Neutrophil (primary cell): ENCODE measurements around the gene UBR7.

Experiments used
- H3K27ac ChIP-seq: fragments of 200-600 bp; sonication (generic); 2 replicates; pipeline ENCODE4 v1.5.1; 2016; ENCODE audit warnings: mild to moderate bottlenecking, moderate library complexity
- H3K27me3 ChIP-seq: fragments of 200-600 bp; sonication (generic); 2 replicates; pipeline ENCODE4 v1.6.0; 2016; ENCODE audit warnings: mild to moderate bottlenecking
- H3K36me3 ChIP-seq: fragments of 200-600 bp; sonication (generic); 2 replicates; pipeline ENCODE4 v1.5.1; 2017
- H3K4me1 ChIP-seq, 2 experiments: fragments of 200-600 bp in 1 of 2; sonication (generic) in 1 of 2; 1 replicate in 1 of 2; 2 replicates in 1 of 2; pipeline versions ENCODE4 v1.5.1 to v1.6.1; 2013 to 2016; ENCODE audit warnings: low read depth in 1 of 2, low read length in 1 of 2, mild to moderate bottlenecking in 1 of 2, moderate library complexity in 1 of 2; ENCODE audit not compliant: control insufficient read depth in 1 of 2, insufficient read depth in 1 of 2
- H3K4me3 ChIP-seq, 2 experiments: fragments of 200-600 bp in 1 of 2; sonication (generic) in 1 of 2; 1 replicate in 1 of 2; 2 replicates in 1 of 2; pipeline ENCODE4 v1.5.1; 2013 to 2016; ENCODE audit warnings: low read depth in 1 of 2, low read length in 1 of 2, mild to moderate bottlenecking in 1 of 2, moderate library complexity in 1 of 2
- H3K9me3 ChIP-seq: fragments of 200-600 bp; sonication (generic); 2 replicates; pipeline ENCODE4 v1.5.1; 2016
- TF ChIP-seq, protein P1 (sequence below): fragments of 200-600 bp; sonication (generic); IDR thresholded peaks from 2 replicates; pipeline ENCODE4 v1.5.1; 2016; ENCODE audit warnings: antibody characterized with exemption

UBR7 gene

DNA sequence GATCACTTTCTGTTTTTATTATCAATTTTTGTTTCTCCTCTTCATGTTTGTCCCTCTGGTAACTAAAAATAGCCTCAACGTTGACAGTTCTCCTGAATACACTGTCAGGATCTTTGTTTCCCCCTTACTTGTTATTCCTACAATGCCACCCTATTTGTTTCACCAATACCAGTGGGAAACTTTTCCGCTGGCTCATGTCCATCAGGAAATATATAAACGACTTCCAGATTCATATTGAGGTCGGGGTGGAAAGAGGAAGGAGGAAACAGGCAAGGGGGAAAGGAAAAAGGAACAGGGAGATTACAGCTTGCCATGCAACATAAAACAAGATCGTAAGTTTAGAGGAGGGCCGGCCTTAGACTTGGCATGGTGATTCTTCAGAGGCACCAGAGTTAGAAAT lies 64.1 kb downstream of the UBR7 start:
- no peaks in the 10 kb centered on the region for H3K9me3 ChIP-seq
- TF ChIP-seq, protein P1, sequence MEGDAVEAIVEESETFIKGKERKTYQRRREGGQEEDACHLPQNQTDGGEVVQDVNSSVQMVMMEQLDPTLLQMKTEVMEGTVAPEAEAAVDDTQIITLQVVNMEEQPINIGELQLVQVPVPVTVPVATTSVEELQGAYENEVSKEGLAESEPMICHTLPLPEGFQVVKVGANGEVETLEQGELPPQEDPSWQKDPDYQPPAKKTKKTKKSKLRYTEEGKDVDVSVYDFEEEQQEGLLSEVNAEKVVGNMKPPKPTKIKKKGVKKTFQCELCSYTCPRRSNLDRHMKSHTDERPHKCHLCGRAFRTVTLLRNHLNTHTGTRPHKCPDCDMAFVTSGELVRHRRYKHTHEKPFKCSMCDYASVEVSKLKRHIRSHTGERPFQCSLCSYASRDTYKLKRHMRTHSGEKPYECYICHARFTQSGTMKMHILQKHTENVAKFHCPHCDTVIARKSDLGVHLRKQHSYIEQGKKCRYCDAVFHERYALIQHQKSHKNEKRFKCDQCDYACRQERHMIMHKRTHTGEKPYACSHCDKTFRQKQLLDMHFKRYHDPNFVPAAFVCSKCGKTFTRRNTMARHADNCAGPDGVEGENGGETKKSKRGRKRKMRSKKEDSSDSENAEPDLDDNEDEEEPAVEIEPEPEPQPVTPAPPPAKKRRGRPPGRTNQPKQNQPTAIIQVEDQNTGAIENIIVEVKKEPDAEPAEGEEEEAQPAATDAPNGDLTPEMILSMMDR: no peak
- H3K27me3 ChIP-seq: no peaks in the 10 kb centered on the region
- peaks cover 26 to 31% of the 10 kb centered on the region in 2 experiments for H3K4me1 ChIP-seq
- no peak overlapping the region for H3K4me3 ChIP-seq
- no peak overlapping the region for H3K27ac ChIP-seq
- peaks cover 4% of the 10 kb centered on the region for H3K36me3 ChIP-seq

DNA sequence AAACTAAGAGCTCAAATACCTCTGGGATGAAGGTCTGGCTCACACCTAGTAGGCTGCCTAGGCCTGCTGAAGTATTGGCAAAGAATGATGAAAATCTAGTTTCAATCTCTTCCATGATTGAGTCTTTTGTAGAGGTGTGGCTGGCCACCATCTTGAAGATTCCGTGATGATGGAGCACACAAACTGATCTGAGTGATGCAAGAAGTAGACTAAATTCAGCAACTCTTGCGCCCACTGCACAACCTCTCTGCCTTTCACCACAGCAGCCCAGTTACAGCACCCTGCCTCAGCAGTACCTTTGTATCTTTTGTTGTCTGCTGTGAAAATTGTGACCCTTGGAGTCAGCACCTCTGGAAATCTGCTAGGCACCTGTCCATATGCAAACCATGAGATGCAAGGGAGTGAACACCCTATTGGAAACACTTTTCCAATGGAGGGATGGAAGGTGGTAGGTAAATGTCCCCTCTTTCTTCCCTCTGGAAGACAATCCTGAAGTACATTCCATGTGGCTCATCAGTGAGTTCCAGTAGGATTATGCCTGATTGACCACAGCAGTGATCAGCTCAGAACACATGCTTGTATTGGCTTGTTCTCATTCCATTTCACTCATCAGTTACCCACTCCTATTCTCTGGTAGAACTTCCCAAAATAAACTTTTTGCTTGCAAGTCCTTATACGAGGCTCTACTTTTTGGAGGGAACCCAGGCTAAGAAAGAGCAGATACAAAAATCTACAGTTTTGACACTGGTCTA lies 67.2 kb downstream of the UBR7 start:
- TF ChIP-seq, protein P1: no peak
- Histone ChIP-seq H3K9me3 (no peaks in the 10 kb centered on the region), H3K27ac (no peak overlapping the region), H3K36me3 (peaks cover 4% of the 10 kb centered on the region), H3K4me3 (no peak overlapping the region), H3K4me1 (peaks cover 27 to 31% of the 10 kb centered on the region in 2 experiments), H3K27me3 (no peaks in the 10 kb centered on the region)

DNA sequence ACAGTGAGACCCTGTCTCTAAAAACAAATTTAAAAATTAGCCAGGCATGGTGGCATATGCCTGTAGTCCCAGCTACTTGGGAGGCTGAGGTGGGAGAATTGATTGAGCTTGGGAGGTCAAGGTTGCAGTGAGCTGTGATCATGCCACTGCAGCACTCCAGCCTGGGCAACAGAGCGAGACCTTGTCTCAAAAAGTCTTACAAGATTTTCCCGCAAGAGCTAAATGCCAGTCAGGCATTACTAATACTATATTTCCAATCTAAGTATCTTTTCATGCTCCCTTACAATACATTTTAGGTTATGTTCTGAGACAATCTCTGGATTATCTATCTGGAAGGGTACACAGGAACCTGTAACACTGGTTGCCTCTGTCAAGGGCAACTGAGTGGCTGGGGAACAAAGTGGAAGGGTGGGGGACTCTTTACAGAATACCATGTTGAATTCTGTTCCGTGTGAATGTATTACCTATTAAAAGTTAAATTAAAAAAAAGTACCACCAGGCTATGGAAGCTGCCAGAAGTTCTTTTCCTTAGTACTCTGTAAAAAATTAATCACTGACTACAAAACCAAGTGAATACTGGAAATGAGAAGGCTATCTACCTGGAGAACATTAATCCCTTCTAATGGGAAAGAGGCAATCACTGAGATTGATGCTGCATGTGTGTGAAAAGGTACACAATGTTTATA lies 69.1 kb downstream of the UBR7 start:
- peaks cover 4% of the 10 kb centered on the region for H3K36me3 ChIP-seq
- TF ChIP-seq, protein P1: no peak
- no peak overlapping the region for H3K4me3 ChIP-seq
- peaks cover 26 to 34% of the 10 kb centered on the region in 2 experiments for H3K4me1 ChIP-seq
- no peak overlapping the region for H3K27ac ChIP-seq
- H3K9me3 ChIP-seq: no peaks in the 10 kb centered on the region
- no peaks in the 10 kb centered on the region for H3K27me3 ChIP-seq
